Esophagus muscularis mucosa (tissue), 4 donors: ENCODE measurements around the gene RRP36. TPM values are rescaled to one million over a fixed set of nuclear protein-coding genes. Genes with fewer than 3 reads are reported as not detected.
"Not testable (repeated sequence)": the region's sequence is repeated elsewhere in the genome, so short reads cannot be mapped to it uniquely, and the experiment has no call there.

Source experiments
- DNase-seq: peaks from one replicate; pipeline ENCODE4 v3.0.0-alpha.2; 2017; ENCODE audit errors: extremely low spot score
- H3K27ac ChIP-seq, 4 donors: fragments of 200-600 bp; sonication (generic); replicated peaks in 1 of 4; 1 replicate in 3 of 4; 2 replicates in 1 of 4; pipeline ENCODE4 v1.5.1; 2016 to 2019; ENCODE audit warnings: mild to moderate bottlenecking in 1 of 4
- H3K27me3 ChIP-seq, 4 donors: fragments of 200-600 bp; sonication (generic); one replicate each; pipeline versions ENCODE4 v1.5.1 to v1.6.0; 2016 to 2019
- H3K36me3 ChIP-seq, 4 donors: fragments of 200-600 bp; sonication (generic); one replicate each; pipeline ENCODE4 v1.5.1; 2016 to 2019
- H3K4me1 ChIP-seq, 4 donors: fragments of 200-600 bp; sonication (generic); one replicate each; pipeline ENCODE4 v1.5.1; 2016 to 2019
- H3K4me3 ChIP-seq, 4 donors: fragments of 200-600 bp; sonication (generic); 1 replicate in 2 of 4; 2 replicates in 2 of 4; pipeline ENCODE4 v1.5.1; 2016 to 2019; ENCODE audit warnings: mild to moderate bottlenecking in 4 of 4, moderate library complexity in 1 of 4
- H3K9me3 ChIP-seq, 4 donors: fragments of 200-600 bp; sonication (generic); 1 replicate in 3 of 4; 2 replicates in 1 of 4; pipeline ENCODE4 v1.5.1; 2016 to 2019
- EP300 ChIP-seq: sonication (generic); formaldehyde crosslinking; IDR thresholded peaks from one replicate; pipeline ENCODE4 v1.6.1; 2017; ENCODE audit warnings: antibody characterized with exemption
- POLR2A ChIP-seq: fragments of 450-650 bp; IDR thresholded peaks from one replicate; pipeline ENCODE4 v1.6.1; 2017; ENCODE audit warnings: antibody characterized with exemption, moderate library complexity, mild to moderate bottlenecking, low read depth
- POLR2AphosphoS5 ChIP-seq, 2 donors: sonication (generic); formaldehyde crosslinking; IDR thresholded peaks; one replicate each; pipeline ENCODE4 v1.6.1; 2017; ENCODE audit warnings: antibody characterized with exemption in 2 of 2
- WGBS: methylation state at CpG from one replicate; pipeline ENCODE4 v1.1.5; 2018; 5-methylcytosine and 5-hydroxymethylcytosine counted together
- intact Hi-C: fragments of 100-400 bp; cut with DNase I; formaldehyde crosslinking; loops from one replicate; pipeline ENCODE4 v1.15.1; 2023
- total RNA-seq, 4 donors: library from RNA; depleted of rRNA; stranded (reverse); fragments of >200 nt; gene quantifications; one replicate each; pipeline versions ENCODE4 v1.1.0 to v1.2.1, GENCODE V29; 2016
- TF ChIP-seq, protein P1 (sequence below), 3 experiments: fragments of 200-600 bp in 2 of 3; fragments of 450-650 bp in 1 of 3; sonication (generic) in 2 of 3; IDR thresholded peaks; one replicate each; pipeline ENCODE4 v1.5.1; 2017 to 2019; ENCODE audit warnings: antibody characterized with exemption in 3 of 3, mild to moderate bottlenecking in 2 of 3, moderate library complexity in 1 of 3

RRP36 gene
- total RNA-seq, 4 donors from 2014 or later: 43.2 to 65.2 (median 51.4) TPM

DNA sequence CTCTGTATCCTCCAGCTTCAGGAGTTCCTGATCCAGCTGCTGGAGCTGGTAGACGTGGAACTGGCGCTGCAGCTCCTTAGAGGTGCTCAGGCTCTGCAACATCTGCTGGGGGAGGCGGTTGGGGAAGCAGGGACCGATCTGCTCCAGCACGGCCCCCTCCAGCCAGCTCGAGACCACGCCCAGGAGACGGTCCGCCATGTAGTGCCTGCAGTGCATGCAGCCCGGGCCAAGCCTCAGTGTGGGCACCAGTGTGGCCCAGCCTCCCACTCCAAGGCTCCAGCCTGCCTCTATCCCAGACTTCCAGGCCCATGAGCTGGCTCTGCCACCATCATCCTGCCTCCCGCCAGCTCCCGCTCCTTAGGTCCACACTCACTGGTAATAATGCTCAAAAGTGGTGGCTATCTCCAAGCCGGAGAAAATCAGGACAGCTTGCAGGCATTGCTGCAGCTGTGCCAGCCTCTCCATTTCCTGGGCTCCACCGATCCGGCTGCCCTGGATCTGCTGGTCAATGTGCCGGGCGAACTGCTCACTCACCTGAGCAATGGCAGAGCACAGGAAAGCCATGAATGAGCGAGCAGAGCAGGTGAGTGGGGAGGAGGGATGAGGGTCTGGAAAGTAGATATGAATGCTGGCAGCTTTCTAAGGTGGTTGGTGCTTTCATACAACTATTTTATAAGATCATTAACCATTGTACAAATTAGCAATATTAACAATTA, 19.3 kb downstream of the RRP36 start:
- Histone ChIP-seq H3K9me3 (no peaks in the 10 kb centered on the region), H3K4me3 (no peak overlapping the region), H3K27ac (no peak overlapping the region), H3K27me3 (no peaks in the 10 kb centered on the region), H3K36me3 (peaks cover 23 to 95% (median 78%) of the 10 kb centered on the region in 4 donors), H3K4me1 (peaks cover 4 to 7% (median 6%) of the 10 kb centered on the region in 4 donors)
- 97% methylated on average over 12 of the region's 18 CpGs for WGBS
- intact Hi-C loops: no loop called here
- no peak for DNase-seq
- TF ChIP-seq POLR2AphosphoS5 (IDR thresholded peaks at IDR 0.05) (no peak), POLR2A (no peak), EP300 (no peak)
- TF ChIP-seq, protein P1, sequence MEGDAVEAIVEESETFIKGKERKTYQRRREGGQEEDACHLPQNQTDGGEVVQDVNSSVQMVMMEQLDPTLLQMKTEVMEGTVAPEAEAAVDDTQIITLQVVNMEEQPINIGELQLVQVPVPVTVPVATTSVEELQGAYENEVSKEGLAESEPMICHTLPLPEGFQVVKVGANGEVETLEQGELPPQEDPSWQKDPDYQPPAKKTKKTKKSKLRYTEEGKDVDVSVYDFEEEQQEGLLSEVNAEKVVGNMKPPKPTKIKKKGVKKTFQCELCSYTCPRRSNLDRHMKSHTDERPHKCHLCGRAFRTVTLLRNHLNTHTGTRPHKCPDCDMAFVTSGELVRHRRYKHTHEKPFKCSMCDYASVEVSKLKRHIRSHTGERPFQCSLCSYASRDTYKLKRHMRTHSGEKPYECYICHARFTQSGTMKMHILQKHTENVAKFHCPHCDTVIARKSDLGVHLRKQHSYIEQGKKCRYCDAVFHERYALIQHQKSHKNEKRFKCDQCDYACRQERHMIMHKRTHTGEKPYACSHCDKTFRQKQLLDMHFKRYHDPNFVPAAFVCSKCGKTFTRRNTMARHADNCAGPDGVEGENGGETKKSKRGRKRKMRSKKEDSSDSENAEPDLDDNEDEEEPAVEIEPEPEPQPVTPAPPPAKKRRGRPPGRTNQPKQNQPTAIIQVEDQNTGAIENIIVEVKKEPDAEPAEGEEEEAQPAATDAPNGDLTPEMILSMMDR (IDR thresholded peaks at IDR 0.05): no peak

- peaks cover 23 to 95% (median 85%) of the 10 kb centered on the region in 4 donors for H3K36me3 ChIP-seq
- H3K4me1 ChIP-seq, H3K9me3 ChIP-seq, H3K27me3 ChIP-seq, H3K27ac ChIP-seq, H3K4me3 ChIP-seq, intact Hi-C loops, DNase-seq: not testable (repeated sequence)
- 95% methylated on average over 8 of the region's 8 CpGs for WGBS
Measured at GRCh38 chr6:43041475-43041874, 20.1 kb downstream of the RRP36 start.

DNA sequence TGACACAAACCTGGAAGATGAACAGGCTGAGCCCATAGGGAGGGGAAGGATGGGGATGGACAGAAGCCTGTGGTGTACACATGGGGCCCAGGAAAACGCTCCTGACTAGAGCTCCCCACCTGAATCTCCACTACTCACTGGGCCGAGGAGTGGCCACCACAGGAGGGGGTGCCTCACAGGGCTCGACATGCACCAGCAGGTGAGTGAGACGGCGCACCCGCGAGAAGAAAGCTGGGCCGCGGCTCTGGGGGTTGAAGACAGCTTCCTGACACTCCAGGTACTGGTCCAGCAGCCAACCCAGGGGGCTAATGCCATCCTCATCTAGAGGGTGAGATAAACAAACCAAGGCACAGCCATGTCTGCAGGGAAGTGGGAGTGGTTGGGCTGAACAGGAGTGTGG, 21.9 kb downstream of the RRP36 start:
- Histone ChIP-seq H3K36me3 (peaks cover 20 to 95% (median 86%) of the 10 kb centered on the region in 4 donors), H3K27ac (no peak overlapping the region), H3K4me3 (no peak overlapping the region), H3K4me1 (no peaks in the 10 kb centered on the region), H3K27me3 (no peaks in the 10 kb centered on the region), H3K9me3 (no peaks in the 10 kb centered on the region)
- no peak for DNase-seq
- intact Hi-C loops: no loop called here
- 97% methylated on average over 6 of the region's 9 CpGs for whole genome bisulfite sequencing
- TF ChIP-seq POLR2AphosphoS5 (IDR thresholded peaks at IDR 0.05): no peak
- TF ChIP-seq POLR2A: no peak
- no peak for TF ChIP-seq EP300
- TF ChIP-seq, protein P1 (IDR thresholded peaks at IDR 0.05): no peak

- no peak overlapping the region for H3K27ac ChIP-seq
- TF ChIP-seq, protein P1 (IDR thresholded peaks at IDR 0.05): no peak
- no peak for TF ChIP-seq EP300
- no peaks in the 10 kb centered on the region for H3K27me3 ChIP-seq
- H3K4me3 ChIP-seq: no peak overlapping the region
- no peak for DNase-seq
- H3K9me3 ChIP-seq: no peaks in the 10 kb centered on the region
- H3K4me1 ChIP-seq: no peaks in the 10 kb centered on the region
- intact Hi-C loops: no loop called here
- WGBS: 89% methylated on average over 7 of the region's 11 CpGs
- peaks cover 17 to 95% (median 84%) of the 10 kb centered on the region in 4 donors for H3K36me3 ChIP-seq
Measured at GRCh38 chr6:43045371-43045930, 24.0 kb downstream of the RRP36 start.

DNA sequence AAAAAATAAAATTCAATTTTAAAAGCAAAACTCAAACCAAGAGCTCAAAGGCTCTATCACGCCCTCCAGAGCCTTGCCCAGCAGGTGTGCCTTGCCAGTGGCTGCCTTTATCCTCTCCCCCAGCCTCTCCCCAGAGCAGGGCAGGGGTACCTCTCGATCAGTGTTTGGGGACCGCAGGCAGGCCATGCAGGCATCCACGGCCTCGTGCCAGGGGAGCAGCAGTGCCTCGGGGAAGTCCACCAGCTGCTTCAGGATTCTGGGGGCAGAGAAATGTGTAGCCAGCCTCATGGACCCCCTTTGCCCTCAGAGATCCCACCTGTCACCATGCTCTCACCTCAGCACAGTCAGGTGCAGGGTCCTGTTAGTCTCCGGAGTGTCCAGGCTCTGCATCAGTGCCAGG, 26.6 kb downstream of the RRP36 start:
- Histone ChIP-seq H3K36me3 (peaks cover 17 to 82% (median 71%) of the 10 kb centered on the region in 4 donors), H3K27me3 (no peaks in the 10 kb centered on the region), H3K27ac (no peak overlapping the region), H3K9me3 (no peaks in the 10 kb centered on the region), H3K4me1 (peaks cover 0 to 15% (median 5%) of the 10 kb centered on the region in 4 donors), H3K4me3 (no peak overlapping the region)
- no peak for TF ChIP-seq POLR2AphosphoS5 (IDR thresholded peaks at IDR 0.05)
- no peak for TF ChIP-seq EP300
- TF ChIP-seq, protein P1 (IDR thresholded peaks at IDR 0.05): no peak
- TF ChIP-seq POLR2A: no peak
- WGBS: 74% methylated on average over 5 of the region's 7 CpGs
- intact Hi-C loops: no loop called here
- no peak for DNase-seq
